Lower lobe of right lung (tissue), 2 donors: ENCODE results near the gene MRTFB. TPM values are rescaled to one million over a fixed set of nuclear protein-coding genes. Genes with fewer than 3 reads are reported as not detected.
"Not testable (repeated sequence)": the region's sequence is repeated elsewhere in the genome, so short reads cannot be mapped to it uniquely, and the experiment has no call there.

Source experiments
- ATAC-seq, 2 donors: fragments of 200-7000 bp; cut with Tn5 transposase; one replicate each; pipeline ENCODE4 v1.9.1; 2020 to 2022; ENCODE audit warnings: mild to moderate bottlenecking in 2 of 2, moderate library complexity in 2 of 2
- DNase-seq: peaks from one replicate; pipeline ENCODE4 v3.0.0-alpha.2; 2020
- H3K27ac ChIP-seq: fragments of 200-600 bp; one replicate; pipeline ENCODE4 v1.8.0; 2022
- H3K27me3 ChIP-seq: fragments of 200-600 bp; one replicate; pipeline ENCODE4 v1.8.0; 2022; ENCODE audit warnings: low read depth
- H3K36me3 ChIP-seq: fragments of 200-600 bp; one replicate; pipeline ENCODE4 v1.8.0; 2022; ENCODE audit warnings: mild to moderate bottlenecking
- H3K4me1 ChIP-seq: fragments of 200-600 bp; one replicate; pipeline ENCODE4 v1.8.0; 2022
- H3K4me3 ChIP-seq: fragments of 200-600 bp; one replicate; pipeline ENCODE4 v1.8.0; 2022; ENCODE audit warnings: mild to moderate bottlenecking
- H3K9me3 ChIP-seq: fragments of 200-600 bp; one replicate; pipeline ENCODE4 v1.8.0; 2022
- CTCF ChIP-seq: fragments of 200-600 bp; IDR thresholded peaks from one replicate; pipeline ENCODE4 v1.8.0; 2022; ENCODE audit warnings: antibody characterized with exemption, mild to moderate bottlenecking
- intact Hi-C: fragments of 100-400 bp; cut with DNase I; formaldehyde crosslinking; loops from one replicate; pipeline ENCODE4 v1.11.0; 2022
- total RNA-seq: library from RNA; stranded (reverse); fragmentation: NEBNext Ultra II Directional; extraction: Animal tissue kit (Norgen Biotek cat#: 25700); gene quantifications from one replicate; pipeline ENCODE4 v1.2.1, GENCODE V29; 2021
- donor health status: DM: no; HTN: yes; CAD: no; lungs with severe emphysema.

Gene MRTFB
- total RNA-seq, 1 donor from 2014 or later: 50.8 TPM

DNA sequence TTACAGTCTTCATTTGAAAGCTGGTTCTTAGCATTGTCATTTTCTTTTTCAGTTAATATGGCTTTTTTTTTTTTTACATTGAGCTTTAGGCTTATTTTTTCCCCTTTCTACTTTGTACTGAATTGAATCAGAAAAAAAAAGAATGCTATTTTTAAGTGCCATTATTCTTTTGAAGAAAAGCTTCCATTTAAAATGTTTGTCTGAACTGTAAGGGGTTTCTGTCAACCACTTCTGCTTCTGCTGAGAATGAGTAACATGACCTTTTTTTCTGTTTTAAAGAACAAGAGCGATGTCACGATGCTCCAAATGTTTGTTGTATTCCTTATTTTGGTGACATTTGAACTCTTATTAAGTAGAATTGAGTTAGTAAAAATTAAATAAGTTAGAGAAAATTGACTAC is 50.0 kb downstream of the MRTFB start:
- Histone ChIP-seq H3K27ac (no peak overlapping the region), H3K4me1 (peaks cover 15% of the 10 kb centered on the region), H3K27me3 (no peaks in the 10 kb centered on the region), H3K36me3 (no peaks in the 10 kb centered on the region), H3K4me3 (no peak overlapping the region), H3K9me3 (no peaks in the 10 kb centered on the region)
- TF ChIP-seq CTCF: no peak
- ATAC-seq (no peak), DNase-seq (no peak)
- intact Hi-C loops: no loop called here

- intact Hi-C loops: no loop called here
- H3K27ac ChIP-seq: no peak overlapping the region
- DNase-seq (no peak), ATAC-seq (no peak)
- H3K9me3 ChIP-seq: no peaks in the 10 kb centered on the region
- H3K4me1 ChIP-seq: peaks cover 15% of the 10 kb centered on the region
- no peak for TF ChIP-seq CTCF
- H3K36me3 ChIP-seq: no peaks in the 10 kb centered on the region
- H3K27me3 ChIP-seq: no peaks in the 10 kb centered on the region
- no peak overlapping the region for H3K4me3 ChIP-seq
Measured at GRCh38 chr16:14121872-14122271, 50.8 kb downstream of the MRTFB start.

- intact Hi-C loops, ATAC-seq, H3K36me3 ChIP-seq, H3K4me3 ChIP-seq, DNase-seq, H3K9me3 ChIP-seq, H3K27me3 ChIP-seq, H3K27ac ChIP-seq: not testable (repeated sequence)
- peaks cover 15% of the 10 kb centered on the region for H3K4me1 ChIP-seq
Measured at GRCh38 chr16:14122430-14122829, 51.3 kb downstream of the MRTFB start.

GRCh38 chr16:14125000-14125681 is 54.0 kb downstream of the MRTFB start:
- DNase-seq (no peak), ATAC-seq (no peak)
- no peak for TF ChIP-seq CTCF
- no peak overlapping the region for H3K4me3 ChIP-seq
- no peaks in the 10 kb centered on the region for H3K27me3 ChIP-seq
- H3K4me1 ChIP-seq: peaks cover 15% of the 10 kb centered on the region
- no peaks in the 10 kb centered on the region for H3K9me3 ChIP-seq
- H3K36me3 ChIP-seq: no peaks in the 10 kb centered on the region
- no peak overlapping the region for H3K27ac ChIP-seq
- intact Hi-C loops: no loop called here

DNA sequence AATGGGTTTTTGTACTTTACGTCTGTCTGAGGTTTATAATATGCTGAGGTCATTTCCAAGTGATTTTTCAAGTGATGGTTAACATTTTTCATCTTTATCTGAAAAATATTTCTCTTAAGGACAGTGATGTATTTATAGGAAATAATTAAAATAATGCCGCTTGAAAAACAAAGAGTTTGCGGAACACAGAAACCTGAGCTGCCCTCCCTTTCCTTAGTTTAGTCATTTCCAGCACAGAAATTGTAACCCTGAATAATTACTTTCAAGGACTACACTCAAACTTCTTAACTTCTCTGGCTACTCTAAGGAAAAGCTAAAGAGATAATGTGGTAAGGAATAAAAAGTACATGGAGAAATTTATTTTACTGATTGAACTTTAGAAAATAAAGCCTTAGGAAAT is 54.6 kb downstream of the MRTFB start:
- no peak overlapping the region for H3K4me3 ChIP-seq
- TF ChIP-seq CTCF: no peak
- no peaks in the 10 kb centered on the region for H3K27me3 ChIP-seq
- DNase-seq: no peak
- H3K4me1 ChIP-seq: peaks cover 15% of the 10 kb centered on the region
- no peaks in the 10 kb centered on the region for H3K9me3 ChIP-seq
- no peak for ATAC-seq
- intact Hi-C loops: no loop called here
- H3K27ac ChIP-seq: no peak overlapping the region
- no peaks in the 10 kb centered on the region for H3K36me3 ChIP-seq

DNA sequence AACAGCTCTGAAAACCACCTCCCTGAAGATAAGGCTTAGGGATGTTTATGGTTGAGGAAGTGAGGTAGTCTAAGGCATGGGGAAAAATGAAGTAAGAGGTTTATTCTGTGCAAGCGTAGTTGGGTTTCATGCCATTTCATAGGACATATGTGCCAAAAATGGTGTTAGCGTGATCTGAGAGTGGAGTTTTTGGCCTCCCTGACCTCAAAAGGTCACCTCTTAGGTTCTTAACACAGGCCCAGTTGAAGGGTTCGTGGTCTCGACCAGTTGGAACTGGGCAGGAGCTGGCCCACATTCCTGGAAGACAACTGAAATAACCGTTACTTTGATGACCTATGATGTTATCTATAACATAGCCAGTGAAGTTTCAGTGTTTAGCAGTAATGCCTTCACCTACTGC is 57.0 kb downstream of the MRTFB start:
- Histone ChIP-seq H3K27me3 (no peaks in the 10 kb centered on the region), H3K9me3 (no peaks in the 10 kb centered on the region), H3K36me3 (no peaks in the 10 kb centered on the region), H3K4me3 (no peak overlapping the region), H3K4me1 (peaks cover 18% of the 10 kb centered on the region), H3K27ac (no peak overlapping the region)
- DNase-seq (no peak), ATAC-seq (no peak)
- intact Hi-C loops: no loop called here
- no peak for TF ChIP-seq CTCF
